ENCODE measurements around the gene CACNA1D.
"Not testable (repeated sequence)": the region's sequence is repeated elsewhere in the genome, so short reads cannot be mapped to it uniquely, and the experiment has no call there.

The CACNA1D gene

DNA sequence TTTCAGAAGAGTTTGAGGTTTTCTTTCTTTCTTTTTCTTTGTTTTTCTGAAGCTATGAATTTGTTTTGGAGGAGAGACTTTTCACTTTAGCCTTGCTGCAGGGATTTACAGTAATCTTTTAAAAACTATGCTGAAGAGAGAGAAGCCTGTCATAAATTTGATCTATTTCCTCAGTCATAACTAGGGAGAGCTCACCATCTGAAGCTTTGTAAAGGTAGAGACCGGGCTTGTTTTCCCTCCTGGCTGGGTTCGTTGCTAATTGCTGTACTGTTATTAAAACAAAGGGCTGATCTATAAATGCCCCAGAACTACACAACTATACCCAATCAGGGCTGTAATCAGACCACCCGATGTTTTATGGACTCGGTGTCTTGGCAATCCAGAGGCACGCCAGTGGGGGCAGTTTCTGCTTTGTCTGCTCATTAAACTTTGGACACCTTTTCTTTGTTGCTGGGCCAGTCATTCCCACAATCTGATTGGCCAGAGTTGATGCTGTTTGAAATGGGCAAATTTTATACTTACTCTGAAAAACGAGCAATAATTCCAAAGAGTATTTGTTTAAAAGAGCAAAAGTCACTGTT lies 164.3 kb downstream of the CACNA1D start:
- ATAC-seq (no peak), DNase-seq (ENCODE audit: low spot score in 2 of 2) (no peak)
- Mint-ChIP-seq H3K4me1 (no peaks in the 10 kb centered on the region), H3K9me3 (peaks cover 3% of the 10 kb centered on the region), H3K27ac (no peak overlapping the region), H3K36me3 (no peaks in the 10 kb centered on the region), H3K4me3 (no peak overlapping the region)

DNA sequence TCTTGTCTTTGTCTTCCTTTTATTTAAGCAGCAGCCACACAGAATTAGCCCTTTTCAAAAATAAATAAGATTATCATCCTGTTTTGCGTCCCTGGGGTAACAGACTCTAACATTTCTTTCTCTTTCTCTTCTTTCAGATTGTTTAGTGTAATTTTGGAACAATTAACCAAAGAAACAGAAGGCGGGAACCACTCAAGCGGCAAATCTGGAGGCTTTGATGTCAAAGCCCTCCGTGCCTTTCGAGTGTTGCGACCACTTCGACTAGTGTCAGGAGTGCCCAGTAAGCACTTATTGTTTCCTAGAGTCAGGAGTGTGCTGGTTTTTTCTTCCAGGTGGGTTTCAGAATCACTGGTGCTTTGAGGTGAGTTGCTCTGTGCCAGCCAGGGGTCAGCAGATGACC lies 165.6 kb downstream of the CACNA1D start:
- no peak for ATAC-seq
- no peaks in the 10 kb centered on the region for H3K4me1 Mint-ChIP-seq
- no peak overlapping the region for H3K4me3 Mint-ChIP-seq
- DNase-seq (ENCODE audit: low spot score in 2 of 2): no peak
- H3K36me3 Mint-ChIP-seq: no peaks in the 10 kb centered on the region
- H3K9me3 Mint-ChIP-seq: peaks cover 3% of the 10 kb centered on the region
- no peak overlapping the region for H3K27ac Mint-ChIP-seq

DNA sequence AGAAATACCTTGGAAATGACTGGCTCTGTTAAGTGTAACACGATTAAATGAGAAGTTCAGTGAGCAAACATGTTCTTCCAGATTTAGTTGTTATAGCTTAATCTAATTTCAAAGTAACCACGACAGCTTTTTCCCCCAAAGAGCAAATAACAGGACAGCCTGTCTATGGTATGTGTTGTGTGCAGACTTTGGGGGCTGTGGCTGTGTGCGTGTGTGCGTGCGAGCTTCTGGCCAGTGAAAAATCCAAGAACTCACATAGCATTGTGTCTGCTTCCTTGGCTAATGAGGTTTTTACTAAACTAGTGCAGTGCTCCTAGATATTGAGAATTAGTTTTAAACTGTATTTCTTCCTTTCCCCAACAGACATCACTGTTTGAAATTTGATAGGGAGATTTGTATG lies 167.1 kb downstream of the CACNA1D start:
- ATAC-seq (no peak), DNase-seq (ENCODE audit: low spot score in 2 of 2) (no peak)
- Mint-ChIP-seq H3K36me3 (no peaks in the 10 kb centered on the region), H3K27ac (no peak overlapping the region), H3K9me3 (peaks cover 3% of the 10 kb centered on the region), H3K4me3 (no peak overlapping the region), H3K4me1 (no peaks in the 10 kb centered on the region)

DNA sequence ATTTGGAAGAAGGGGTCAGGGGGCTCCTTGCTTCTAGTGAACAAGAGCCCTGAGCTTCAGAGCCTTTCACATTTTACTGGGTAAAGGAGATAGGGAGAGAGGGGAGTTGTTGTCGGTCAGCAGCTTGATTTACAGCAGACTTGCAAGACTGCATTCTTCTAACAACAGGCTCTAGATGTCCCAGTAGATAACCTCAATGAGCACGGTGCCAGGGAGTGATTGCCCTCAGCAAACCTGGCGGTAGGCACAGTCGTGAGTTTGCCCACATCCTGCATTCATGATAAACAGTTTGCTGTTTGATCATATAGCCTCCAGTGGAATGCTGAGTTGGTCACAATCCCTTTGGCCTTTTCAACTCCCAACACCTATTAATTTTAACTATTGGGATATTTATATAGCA lies 170.4 kb downstream of the CACNA1D start:
- H3K27ac Mint-ChIP-seq; DNase-seq (ENCODE audit: low spot score in 2 of 2); H3K9me3 Mint-ChIP-seq; H3K4me1 Mint-ChIP-seq; H3K4me3 Mint-ChIP-seq; ATAC-seq; H3K36me3 Mint-ChIP-seq: not testable (repeated sequence)

DNA sequence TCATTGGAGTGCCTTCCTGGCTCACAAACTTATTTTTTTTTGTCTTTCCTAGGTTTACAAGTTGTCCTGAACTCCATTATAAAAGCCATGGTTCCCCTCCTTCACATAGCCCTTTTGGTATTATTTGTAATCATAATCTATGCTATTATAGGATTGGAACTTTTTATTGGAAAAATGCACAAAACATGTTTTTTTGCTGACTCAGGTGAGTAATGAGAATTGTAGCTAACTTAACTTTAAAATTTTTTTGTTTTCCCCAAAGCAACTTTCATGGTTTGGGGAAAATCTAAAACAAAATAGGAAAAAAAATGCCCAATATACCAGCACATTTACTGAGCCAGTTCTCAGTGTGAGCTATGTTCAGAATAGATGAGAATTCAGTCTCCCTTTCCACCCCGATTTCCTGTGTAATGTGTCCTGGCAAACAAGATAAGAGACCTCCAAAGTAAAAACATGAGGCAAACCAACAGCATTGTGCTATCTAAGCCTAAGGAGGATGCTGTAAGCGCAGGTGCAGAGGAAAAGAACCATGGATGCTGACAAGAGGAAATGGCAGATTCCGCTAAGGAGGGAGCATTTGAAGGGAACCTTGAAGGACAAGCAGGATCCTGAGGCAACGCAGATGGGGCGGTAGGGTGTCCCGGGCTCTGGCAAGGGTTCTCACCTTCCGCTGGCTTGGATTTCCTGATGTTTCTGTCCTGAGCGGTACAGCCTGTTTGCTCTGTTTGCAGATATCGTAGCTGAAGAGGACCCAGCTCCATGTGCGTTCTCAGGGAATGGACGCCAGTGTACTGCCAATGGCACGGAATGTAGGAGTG lies 171.4 kb downstream of the CACNA1D start:
- H3K4me3 Mint-ChIP-seq: no peak overlapping the region
- no peak overlapping the region for H3K27ac Mint-ChIP-seq
- DNase-seq (ENCODE audit: low spot score in 2 of 2) (no peak), ATAC-seq (no peak)
- H3K36me3 Mint-ChIP-seq: no peaks in the 10 kb centered on the region
- H3K9me3 Mint-ChIP-seq: peaks cover 3% of the 10 kb centered on the region
- H3K4me1 Mint-ChIP-seq: no peaks in the 10 kb centered on the region

DNA sequence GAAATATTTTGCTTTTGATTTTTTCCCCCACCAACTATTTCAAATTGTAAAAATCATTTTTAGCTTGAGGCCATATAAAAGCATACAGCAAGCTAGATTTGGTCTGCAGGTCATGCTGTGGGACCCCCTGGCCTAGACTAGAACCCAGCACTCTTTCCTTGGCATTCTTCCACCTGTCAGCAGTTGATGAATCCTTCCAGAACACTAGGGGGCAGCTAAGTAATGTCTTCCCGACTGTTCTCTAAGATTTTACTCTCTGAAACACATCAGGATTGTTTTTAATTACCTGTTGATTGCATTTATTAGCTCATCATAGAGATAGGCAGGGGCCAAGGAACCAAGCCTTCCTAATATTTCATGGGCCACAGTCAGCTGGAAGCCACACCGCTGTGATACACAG lies 174.5 kb downstream of the CACNA1D start:
- DNase-seq (ENCODE audit: low spot score in 2 of 2) (no peak), ATAC-seq (no peak)
- H3K9me3 Mint-ChIP-seq: peaks cover 3% of the 10 kb centered on the region
- no peak overlapping the region for H3K27ac Mint-ChIP-seq
- H3K4me1 Mint-ChIP-seq: no peaks in the 10 kb centered on the region
- no peak overlapping the region for H3K4me3 Mint-ChIP-seq
- H3K36me3 Mint-ChIP-seq: no peaks in the 10 kb centered on the region

DNA sequence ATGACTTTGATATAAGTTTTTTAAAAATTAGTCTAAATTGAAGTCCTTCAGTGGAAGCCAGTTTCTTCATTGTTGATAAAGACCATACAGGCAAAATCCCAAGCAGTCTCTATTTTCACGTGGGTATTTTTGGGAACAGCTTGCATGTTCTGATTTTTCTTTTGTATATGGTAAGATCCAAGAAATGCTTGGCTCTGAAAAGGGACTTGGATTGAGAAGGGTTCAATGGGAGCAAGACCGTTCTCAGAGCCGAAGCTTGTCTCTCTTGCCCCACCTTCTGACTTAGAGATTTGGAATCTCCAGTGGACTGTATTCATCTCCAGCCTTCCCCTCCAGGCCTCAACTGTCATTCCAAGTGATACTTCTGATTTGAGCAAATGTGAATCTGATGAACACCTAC lies 176.3 kb downstream of the CACNA1D start:
- H3K4me3 Mint-ChIP-seq: no peak overlapping the region
- no peaks in the 10 kb centered on the region for H3K36me3 Mint-ChIP-seq
- no peak for DNase-seq (ENCODE audit: low spot score in 2 of 2)
- H3K27ac Mint-ChIP-seq: no peak overlapping the region
- H3K4me1 Mint-ChIP-seq: no peaks in the 10 kb centered on the region
- no peaks in the 10 kb centered on the region for H3K9me3 Mint-ChIP-seq
- no peak for ATAC-seq

DNA sequence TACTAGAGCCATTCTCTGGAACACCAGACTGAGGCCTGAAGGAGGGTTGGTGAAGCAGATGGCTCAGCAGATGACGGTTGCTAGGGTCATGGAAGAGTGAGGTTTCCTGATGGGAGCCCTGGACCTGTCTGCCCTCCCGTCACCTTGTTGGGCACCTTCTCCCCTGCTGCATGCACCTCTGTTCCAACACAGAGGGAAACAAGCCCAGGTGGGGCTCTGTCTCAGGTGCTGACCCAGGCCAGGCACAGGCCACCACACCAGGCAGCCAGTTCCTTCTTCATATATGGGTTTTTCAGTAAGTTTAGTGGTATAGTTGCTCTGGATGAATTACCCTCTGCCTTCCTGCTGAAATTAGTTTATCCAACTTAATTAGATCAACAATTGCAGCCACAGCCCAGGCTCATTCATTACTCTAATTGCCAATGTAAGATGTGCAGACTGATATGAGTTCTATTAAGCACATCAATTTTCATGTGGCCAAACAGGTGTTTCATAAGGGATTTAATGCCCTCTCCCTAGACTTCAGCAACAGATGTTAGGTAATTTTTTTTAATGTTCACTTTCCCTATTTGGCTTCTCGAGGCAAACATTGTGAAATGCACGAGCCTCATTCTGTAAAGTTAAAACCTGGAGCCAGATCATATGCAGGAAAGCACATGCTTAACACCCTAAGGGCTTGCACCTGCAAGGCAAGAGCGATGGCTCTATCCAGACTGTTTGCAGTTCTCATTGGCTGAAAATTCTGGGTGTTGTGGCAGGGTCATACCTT lies 177.0 kb downstream of the CACNA1D start:
- Mint-ChIP-seq H3K9me3 (no peaks in the 10 kb centered on the region), H3K4me3 (no peak overlapping the region), H3K27ac (no peak overlapping the region), H3K4me1 (no peaks in the 10 kb centered on the region), H3K36me3 (no peaks in the 10 kb centered on the region)
- no peak for ATAC-seq
- DNase-seq (ENCODE audit: low spot score in 2 of 2): peak in 1 of 2 donors; percentile 43

DNA sequence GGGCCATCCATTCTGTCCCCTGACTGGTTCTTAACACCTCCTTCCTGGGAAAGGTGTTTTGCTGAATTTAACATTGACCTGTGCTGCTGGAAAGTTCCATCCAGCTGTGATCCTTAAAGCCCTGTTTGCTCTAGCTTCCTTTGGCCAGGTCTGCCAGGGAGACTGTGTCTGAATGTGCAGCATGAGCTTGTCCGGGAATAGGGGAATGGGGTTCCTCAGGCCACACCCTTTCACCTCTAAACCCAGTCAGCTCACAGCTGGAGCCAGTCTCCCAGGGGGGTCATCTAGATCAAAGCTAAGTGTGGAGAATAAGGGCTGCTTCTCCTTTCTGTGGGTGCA lies 177.5 kb downstream of the CACNA1D start:
- no peak for ATAC-seq
- Mint-ChIP-seq H3K4me1 (no peaks in the 10 kb centered on the region), H3K27ac (no peak overlapping the region), H3K4me3 (no peak overlapping the region), H3K9me3 (no peaks in the 10 kb centered on the region), H3K36me3 (no peaks in the 10 kb centered on the region)
- DNase-seq (ENCODE audit: low spot score in 2 of 2): peak in 1 of 2 donors; percentile 20

DNA sequence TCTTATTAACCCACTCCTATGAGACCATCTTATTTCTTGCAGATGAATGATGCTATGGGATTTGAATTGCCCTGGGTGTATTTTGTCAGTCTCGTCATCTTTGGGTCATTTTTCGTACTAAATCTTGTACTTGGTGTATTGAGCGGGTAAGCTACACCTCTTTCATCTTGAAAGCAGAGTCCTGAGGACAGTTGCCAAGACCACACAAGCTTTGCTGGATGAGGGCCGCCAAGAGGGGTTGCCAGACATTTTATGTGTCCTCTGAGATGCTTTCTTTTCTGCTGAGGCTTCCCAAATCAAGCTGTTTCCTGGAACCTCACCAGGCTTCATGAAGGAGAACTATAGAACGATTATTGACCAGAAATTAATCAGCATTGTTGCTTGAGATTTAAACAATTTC lies 178.6 kb downstream of the CACNA1D start:
- H3K9me3 Mint-ChIP-seq: no peaks in the 10 kb centered on the region
- ATAC-seq: no peak

DNA sequence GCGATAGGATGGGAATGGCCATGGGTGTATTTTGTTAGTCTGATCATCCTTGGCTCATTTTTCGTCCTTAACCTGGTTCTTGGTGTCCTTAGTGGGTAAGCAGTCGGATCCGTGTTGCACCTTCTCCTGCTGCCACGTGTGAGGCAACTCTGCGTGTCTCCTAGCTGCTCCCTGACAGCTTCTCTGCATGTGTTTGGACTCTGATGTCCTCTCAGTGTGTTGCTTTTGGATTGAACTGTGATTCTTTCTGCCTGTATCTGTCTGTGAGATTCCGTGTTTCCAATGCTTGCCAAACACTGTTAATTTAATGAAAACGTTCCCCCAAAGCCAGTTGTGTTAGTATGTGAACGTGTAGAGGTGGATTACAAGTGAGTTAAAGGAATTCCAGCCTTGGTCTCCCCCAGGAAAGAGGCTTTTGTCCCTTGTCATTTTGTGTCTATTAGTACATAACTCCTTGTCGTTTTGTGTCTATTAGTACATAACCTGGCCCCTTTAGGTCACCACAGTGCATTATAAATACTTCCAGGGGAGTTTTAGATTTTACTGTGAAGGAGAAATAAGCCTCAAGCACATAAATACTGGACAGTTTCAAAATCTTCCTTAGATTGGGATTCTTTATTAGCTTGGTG lies 179.4 kb downstream of the CACNA1D start:
- Mint-ChIP-seq H3K4me1 (no peaks in the 10 kb centered on the region), H3K36me3 (no peaks in the 10 kb centered on the region)

More for the DNA sequence above, 178.6 kb downstream of the CACNA1D start:
- Mint-ChIP-seq H3K4me3 (no peak overlapping the region), H3K4me1 (no peaks in the 10 kb centered on the region), H3K27ac (no peak overlapping the region), H3K36me3 (no peaks in the 10 kb centered on the region)
- DNase-seq (ENCODE audit: low spot score in 2 of 2): peak in 1 of 2 donors; percentile 3

DNA sequence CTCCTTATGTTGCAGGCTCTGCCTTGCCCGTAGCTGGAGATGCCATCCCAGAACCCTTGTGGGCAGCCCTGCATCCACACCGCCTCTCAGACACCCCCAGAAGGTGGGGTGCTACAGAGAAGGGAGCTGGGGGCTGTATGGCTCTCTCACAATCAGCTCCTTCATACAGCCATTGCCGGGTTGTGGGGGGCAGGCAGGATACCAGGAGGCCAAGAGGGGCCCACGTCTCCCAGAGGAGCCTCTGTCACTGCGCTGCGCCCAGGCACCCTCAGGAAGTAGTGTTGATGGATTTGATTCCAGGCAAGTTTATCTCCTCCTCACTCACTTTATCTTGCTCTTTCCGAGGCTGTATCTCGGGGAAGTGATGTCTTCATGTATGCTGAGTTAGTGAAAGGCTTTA lies 180.2 kb downstream of the CACNA1D start:
- Mint-ChIP-seq H3K9me3 (no peaks in the 10 kb centered on the region), H3K27ac (no peak overlapping the region), H3K4me1 (no peaks in the 10 kb centered on the region), H3K36me3 (no peaks in the 10 kb centered on the region), H3K4me3 (no peak overlapping the region)
- ATAC-seq (no peak), DNase-seq (ENCODE audit: low spot score in 2 of 2) (peak in 1 of 2 donors; percentile 17)

More for the DNA sequence above, 179.4 kb downstream of the CACNA1D start:
- H3K9me3 Mint-ChIP-seq: no peaks in the 10 kb centered on the region
- no peak for ATAC-seq
- no peak overlapping the region for H3K4me3 Mint-ChIP-seq
- peak in 1 of 2 donors; percentile 12 for DNase-seq (ENCODE audit: low spot score in 2 of 2)
- H3K27ac Mint-ChIP-seq: no peak overlapping the region

DNA sequence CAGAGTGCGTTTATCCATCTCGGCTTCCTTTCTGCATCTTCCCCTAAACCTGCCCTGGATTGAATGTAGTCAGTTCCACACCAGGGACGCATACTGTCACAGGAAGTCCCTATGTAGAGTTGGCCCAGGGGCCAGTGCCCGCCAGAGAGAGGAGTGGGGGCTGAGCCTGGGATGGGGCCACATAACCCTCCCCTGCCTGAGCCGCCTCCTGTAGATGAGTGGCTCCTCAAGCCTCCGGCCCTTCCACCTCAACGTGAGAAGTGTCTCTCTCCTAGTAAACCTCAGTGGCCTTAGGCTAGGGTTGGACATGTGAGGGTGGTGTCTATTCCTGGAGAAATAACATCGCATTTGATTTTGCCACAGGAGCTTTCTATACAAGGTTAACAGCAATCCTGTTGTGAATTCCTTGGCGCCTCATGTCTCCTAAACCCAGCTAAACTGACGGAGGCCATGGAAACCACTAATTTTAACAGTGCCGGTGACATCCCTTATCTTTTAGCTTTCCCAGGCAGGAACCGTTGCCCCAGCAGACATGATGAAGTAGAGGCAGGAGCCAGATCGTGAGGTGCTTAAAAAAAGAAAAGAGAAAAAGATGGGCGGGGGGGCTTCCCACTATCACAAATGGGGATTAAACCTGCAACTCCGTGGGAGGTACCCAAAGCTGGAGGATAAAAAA lies 180.7 kb downstream of the CACNA1D start:
- no peak for ATAC-seq
- no peak overlapping the region for H3K4me3 Mint-ChIP-seq
- DNase-seq (ENCODE audit: low spot score in 2 of 2): no peak
- no peaks in the 10 kb centered on the region for H3K9me3 Mint-ChIP-seq
- no peaks in the 10 kb centered on the region for H3K36me3 Mint-ChIP-seq
- H3K4me1 Mint-ChIP-seq: no peaks in the 10 kb centered on the region
- H3K27ac Mint-ChIP-seq: no peak overlapping the region

DNA sequence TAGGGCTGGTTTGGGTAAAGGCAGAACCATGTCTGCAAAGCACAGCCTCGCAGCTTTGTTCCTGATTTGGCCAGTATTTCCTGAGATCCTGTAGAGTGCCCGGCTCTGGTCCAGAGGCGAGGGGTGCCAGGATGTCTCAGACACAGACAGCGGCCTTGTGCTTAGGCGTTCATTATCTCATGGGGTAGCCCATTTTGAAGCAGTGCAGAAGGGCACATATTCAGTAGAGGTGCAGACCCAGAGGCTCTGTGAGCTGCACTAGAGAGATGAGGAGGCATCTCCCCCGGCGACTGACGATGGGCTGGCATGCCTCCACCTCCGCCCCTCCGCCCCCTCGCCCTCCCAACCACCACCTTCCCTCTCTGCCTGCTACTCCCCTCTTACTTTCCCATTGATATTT lies 181.5 kb downstream of the CACNA1D start:
- Mint-ChIP-seq H3K27ac (no peak overlapping the region), H3K4me1 (no peaks in the 10 kb centered on the region), H3K36me3 (no peaks in the 10 kb centered on the region), H3K4me3 (no peak overlapping the region), H3K9me3 (no peaks in the 10 kb centered on the region)
- DNase-seq (ENCODE audit: low spot score in 2 of 2) (peak in 1 of 2 donors; percentile 7), ATAC-seq (no peak)

DNA sequence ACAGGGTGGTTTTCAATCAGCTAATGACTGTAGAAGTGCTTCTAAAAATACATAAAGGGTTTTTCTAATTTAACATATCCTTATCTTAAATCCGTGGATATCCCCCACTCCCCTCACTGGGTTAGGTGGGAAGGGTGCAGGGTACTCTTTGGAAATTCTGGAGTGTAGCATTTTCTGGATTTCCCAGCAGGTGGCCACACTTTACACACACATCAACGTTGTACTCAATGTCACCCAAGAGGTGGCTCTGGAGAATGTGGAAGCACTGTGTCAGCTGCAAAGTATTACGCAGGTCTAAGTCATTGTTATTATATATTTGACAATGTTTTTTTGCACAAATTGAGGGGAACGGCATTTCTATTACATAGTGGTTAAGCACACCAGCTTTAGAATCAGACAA lies 183.0 kb downstream of the CACNA1D start:
- Mint-ChIP-seq H3K36me3 (no peaks in the 10 kb centered on the region), H3K27ac (no peak overlapping the region), H3K9me3 (no peaks in the 10 kb centered on the region), H3K4me1 (no peaks in the 10 kb centered on the region), H3K4me3 (no peak overlapping the region)
- ATAC-seq (no peak), DNase-seq (ENCODE audit: low spot score in 2 of 2) (peak in 1 of 2 donors; percentile 32)
